GM18867 (cell line): Measurements from ENCODE around the gene KRTAP4-8.
"Not testable (repeated sequence)": the region's sequence is repeated elsewhere in the genome, so short reads cannot be mapped to it uniquely, and the experiment has no call there.

Experiments used
- ATAC-seq: cut with Tn5 transposase; IDR thresholded peaks from one replicate; pipeline ENCODE4 v1.9.1; 2021; ENCODE audit warnings: mild to moderate bottlenecking, moderate library complexity; ENCODE audit not compliant: unreplicated experiment

The KRTAP4-8 gene

GRCh38 chr17:41108728-41109386 lies 10.9 kb upstream of the KRTAP4-8 start:
- not testable (repeated sequence) for ATAC-seq

- no peak for ATAC-seq
Observed at GRCh38 chr17:41107941-41108450, 10.1 kb upstream of the KRTAP4-8 start.

DNA sequence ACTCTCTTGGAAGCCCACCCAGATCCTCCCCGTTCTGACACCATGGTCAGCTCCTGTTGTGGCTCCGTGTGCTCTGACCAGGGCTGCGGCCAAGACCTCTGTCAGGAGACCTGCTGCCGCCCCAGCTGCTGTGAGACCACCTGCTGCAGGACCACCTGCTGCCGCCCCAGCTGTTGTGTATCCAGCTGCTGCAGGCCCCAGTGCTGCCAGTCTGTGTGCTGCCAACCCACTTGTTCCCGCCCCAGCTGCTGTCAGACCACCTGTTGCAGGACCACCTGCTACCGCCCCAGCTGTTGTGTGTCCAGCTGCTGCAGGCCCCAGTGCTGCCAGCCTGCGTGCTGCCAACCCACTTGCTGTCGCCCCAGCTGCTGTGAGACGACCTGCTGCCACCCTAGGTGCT lies 7.4 kb upstream of the KRTAP4-8 start, which contains the start of gene KRTAP4-9:
Gene KRTAP4-9 (plus strand): TSS at position 43 of the 400 bp plus-strand sequence. CDS start 0 bp downstream, at position 43.
- not testable (repeated sequence) for ATAC-seq

DNA sequence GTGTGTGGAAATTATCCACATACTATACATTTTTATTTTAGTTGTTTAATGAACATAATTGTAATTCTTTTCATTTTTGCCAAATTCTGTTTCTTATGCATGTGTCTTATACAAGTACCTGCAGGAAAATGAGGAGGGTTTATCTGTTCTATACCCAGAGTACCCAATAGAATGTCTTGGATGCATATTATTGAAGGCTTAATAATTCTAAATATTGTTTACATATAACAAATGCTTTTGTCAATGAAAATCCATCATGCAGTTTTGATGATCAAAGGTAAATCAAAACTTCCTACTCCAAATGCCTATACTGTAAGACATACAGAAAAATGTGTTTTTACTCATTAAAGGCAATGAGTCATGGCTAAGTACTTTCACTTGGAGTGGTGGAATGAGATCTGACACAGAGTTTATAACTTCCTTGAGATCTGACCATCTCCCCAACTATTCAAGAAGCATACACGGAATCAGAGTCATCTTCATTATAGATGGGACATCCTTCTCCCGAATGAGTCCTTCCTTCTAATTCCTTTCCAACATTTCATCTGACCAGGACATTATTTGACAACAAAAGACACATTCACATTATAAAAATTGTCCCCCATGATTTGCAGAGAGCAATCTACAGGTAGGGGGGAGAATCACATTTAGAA lies 6.6 kb upstream of the KRTAP4-8 start:
- ATAC-seq = not testable (repeated sequence)

GRCh38 chr17:41103896-41104295 lies 6.0 kb upstream of the KRTAP4-8 start:
- ATAC-seq = no peak

DNA sequence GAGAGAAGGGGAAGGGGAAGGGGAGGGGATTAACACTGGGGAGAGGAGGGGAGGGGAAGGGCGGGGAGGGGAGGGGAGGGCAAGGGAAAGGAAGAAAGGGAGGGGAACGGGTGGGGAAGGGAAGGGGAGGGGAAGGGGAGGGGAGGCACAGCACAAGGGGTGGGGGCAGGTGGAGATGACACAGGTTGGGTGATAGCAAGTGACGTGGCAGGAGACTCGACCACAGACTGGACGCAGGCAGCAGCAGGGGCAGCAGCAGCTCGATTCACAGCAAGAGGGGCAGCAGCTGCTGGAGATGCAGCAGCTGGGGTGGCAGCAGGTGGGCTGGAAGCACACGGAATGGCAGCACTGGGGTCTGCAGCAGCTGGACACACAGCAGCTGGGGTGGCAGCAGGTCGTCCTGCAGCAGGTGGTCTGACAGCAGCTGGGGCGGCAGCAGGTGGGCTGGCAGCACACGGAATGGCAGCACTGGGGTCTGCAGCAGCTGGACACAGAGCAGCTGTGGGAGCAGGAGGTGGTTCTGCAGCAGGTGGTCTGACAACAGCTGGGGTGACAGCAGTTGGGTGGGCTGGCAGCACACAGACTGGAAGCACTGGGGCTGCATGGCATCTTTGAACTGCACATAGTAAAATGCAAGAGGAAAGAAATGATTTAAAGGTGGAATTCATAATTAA lies 3.8 kb upstream of the KRTAP4-8 start, which contains the start of gene KRTAP4-16:
Gene KRTAP4-16 (minus strand): TSS at position 624 of the 674 bp plus-strand sequence. CDS start 0 bp downstream, at position 624.
- no peak for ATAC-seq

- not testable (repeated sequence) for ATAC-seq
Observed at GRCh38 chr17:41099682-41100480, 1.9 kb upstream of the KRTAP4-8 start.

GRCh38 chr17:41098481-41098880 lies 539 bp upstream of the KRTAP4-8 start:
- no peak for ATAC-seq

DNA sequence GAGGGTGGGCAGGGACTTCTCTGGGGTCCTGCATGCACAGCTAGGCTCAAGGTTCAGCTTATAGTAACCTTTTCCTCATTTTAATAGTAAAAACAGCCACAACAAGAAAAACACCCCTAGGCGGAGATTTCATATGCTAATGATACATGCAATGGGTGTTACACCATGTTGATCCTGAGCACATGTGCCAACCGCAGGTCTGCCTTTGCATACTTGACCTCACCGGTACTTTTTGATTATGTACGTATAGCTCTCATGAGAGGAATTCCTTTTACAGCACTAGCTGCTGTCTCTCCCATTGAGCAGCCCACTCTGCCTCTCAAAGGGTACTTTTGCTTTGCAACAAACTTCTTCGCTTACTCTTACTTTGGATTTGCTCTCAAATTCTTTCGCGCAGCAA lies 1.9 kb downstream of the KRTAP4-8 start:
- ATAC-seq = no peak

DNA sequence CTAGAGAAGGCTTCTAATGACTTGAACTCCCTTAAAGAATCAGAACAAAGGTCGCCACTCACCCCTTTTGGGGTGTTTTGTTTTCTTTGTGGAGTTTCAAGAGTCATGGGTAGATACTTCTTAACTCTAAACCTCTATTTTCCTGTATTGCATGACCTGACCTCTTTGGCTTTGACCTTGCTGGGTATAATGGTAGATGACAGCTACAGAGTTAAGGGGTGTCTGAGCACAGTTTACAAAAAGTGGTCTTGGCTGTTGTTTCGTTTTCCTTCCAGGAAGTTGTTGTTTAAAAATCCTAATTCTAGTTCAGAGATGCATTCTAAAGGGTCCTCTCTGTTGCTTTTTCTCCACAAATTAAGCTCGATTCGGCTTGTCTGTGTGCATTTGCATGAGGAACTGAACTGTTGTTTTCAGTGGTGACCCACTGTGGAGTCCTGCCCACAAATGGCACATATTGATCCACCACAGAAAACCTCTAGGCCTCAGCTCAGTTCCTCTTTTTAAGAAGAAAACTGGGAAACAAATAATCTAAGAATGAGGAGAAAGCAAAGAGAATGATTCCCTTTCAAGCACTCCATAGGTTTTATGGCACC lies 9.1 kb downstream of the KRTAP4-8 start:
- not testable (repeated sequence) for ATAC-seq

GRCh38 chr17:41084100-41084856 lies 13.7 kb downstream of the KRTAP4-8 start, which contains the start of gene KRTAP4-7:
TSS of gene KRTAP4-7 (plus strand) at chr17:41084150. CDS start at chr17:41084207, 57 bp downstream.
- ATAC-seq = not testable (repeated sequence)

- not testable (repeated sequence) for ATAC-seq
Observed at GRCh38 chr17:41083427-41083826, 14.5 kb downstream of the KRTAP4-8 start.

DNA sequence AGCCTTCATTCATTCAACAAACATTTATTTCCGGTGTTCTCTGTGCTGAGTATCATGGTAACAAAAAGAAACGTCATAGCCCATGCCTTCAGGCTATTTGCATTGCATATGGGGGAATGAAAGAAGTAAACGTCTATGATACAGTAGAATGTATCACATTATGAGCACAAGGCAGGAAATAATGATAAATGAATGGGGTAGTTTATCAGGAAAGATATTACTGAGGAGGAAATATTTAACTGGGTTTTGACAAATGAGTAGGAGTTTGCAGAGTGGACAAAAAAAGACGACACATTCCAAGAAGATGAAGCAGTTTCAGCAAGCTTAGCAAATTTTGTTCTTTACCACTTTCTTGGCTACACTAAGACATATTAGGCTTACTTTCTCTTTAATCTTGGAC lies 15.3 kb downstream of the KRTAP4-8 start:
- no peak for ATAC-seq

DNA sequence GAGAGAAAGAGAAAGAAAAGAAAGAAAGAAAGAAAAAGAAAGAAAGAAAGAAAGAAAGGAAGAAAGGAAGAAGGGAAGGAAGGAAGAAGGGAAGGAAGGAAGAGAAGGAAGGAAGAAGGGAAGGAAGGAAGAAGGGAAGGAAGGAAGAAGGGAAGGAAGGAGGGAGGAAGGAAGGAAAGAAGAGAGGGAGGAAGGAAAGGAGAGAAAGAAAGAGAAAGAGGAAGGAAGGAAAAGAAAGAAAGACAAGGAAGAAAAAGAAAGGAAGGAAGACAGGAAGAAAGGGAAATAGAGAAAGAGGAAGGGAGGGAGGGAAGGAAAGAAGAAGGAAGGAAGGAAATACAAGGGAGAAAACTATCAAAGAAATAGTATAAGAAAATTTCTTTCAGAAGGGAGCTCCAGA lies 21.2 kb downstream of the KRTAP4-8 start:
- ATAC-seq = no peak

DNA sequence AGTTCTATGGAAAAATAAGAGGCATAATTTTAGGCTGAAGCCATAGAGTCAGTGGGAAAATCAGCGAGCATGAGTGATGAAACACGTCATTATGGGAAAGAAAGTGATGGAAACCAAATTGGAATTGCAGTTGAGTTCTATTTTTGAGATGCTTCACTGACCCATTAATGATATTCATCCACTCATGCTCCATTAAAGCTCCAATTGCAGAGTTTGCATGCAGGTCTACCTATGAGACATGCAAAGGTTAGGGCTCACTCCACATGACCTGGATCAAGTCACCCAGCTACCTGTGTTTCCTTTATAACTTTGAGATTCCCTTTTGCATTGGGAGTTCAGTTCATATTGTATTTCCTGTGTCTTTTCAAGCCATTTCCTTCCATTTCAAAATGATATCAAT lies 24.3 kb downstream of the KRTAP4-8 start:
- no peak for ATAC-seq

DNA sequence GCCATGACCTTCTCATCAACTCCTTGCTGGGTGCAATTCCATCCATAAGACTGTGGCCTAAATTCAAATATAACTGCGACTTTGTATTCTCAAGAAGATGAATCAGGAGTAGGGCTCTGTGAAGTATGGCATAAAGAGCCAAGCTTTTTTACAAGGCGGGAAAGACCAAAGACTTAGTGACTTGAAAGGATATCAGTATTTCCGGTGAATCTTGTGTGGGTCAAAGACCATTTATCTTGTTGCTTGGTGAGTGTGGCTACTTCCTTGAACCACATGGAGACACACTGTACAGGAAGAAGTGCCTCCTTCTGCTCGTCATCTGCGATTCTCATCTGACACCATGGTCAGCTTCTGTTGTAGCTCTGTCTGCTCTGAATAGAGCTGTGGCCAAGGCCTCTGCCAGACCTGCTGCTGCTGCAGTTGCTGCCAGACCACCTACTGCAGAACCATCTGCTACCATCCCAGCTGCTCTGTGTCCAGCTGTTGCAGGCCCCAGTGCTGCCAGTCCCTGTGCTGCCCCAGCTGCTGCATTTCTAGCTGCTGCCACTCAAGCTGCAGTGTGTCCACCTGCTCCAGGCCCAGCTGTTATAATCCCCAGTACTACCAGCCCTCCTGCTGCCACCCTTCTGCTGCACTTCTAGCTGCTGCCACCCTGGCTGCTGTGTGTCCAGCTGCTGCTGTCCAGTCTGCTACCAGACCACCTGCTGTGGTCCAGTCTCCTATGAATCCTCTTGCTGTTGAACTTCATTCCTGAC lies 26.2 kb downstream of the KRTAP4-8 start:
- no peak for ATAC-seq

GRCh38 chr17:41069031-41069430 lies 28.9 kb downstream of the KRTAP4-8 start:
- no peak for ATAC-seq

DNA sequence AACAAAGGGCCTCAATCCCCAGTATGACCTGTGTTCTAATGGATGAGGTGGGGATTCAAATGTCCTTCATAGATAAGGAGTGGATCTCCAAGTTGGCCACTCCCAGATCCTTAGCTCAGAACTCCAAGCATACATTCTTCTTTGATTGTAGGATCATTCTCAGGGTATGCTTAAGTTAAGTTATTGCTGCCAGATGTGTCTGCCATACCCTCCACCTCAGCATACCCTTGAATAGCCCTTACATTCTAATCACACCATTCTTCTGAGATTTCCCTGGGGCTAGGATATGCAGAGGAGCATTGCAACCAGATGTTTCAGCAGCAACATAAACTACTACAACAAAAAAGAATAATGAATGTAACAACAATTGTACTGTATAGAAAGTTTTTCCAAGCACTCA lies 30.7 kb downstream of the KRTAP4-8 start:
- ATAC-seq = no peak
